Activated CD4-positive, alpha-beta T cell treated with anti-CD3 and anti-CD28 coated beads for 24 hours (primary cell): ENCODE results near the gene SLC66A2.

Experiments
- DNase-seq, 2 donors: peaks; one replicate each; pipeline ENCODE4 v3.0.0-alpha.2; 2020; ENCODE audit warnings: low read depth in 2 of 2

Gene SLC66A2

GRCh38 chr18:79950515-79951341 lies 725 bp downstream of the SLC66A2 start:
- DNase-seq, result no peak

GRCh38 chr18:79949697-79950487 lies 1.6 kb downstream of the SLC66A2 start:
- no peak for DNase-seq

- DNase-seq, result no peak
Observed at GRCh38 chr18:79948719-79949411, 2.6 kb downstream of the SLC66A2 start.

GRCh38 chr18:79947881-79948610 lies 3.4 kb downstream of the SLC66A2 start:
- no peak for DNase-seq

- DNase-seq, result no peak
Observed at GRCh38 chr18:79947054-79947755, 4.2 kb downstream of the SLC66A2 start.

- no peak for DNase-seq
Observed at GRCh38 chr18:79945118-79946042, 6.1 kb downstream of the SLC66A2 start.

GRCh38 chr18:79944746-79945117 lies 6.7 kb downstream of the SLC66A2 start:
- DNase-seq, result no peak

GRCh38 chr18:79944126-79944731 lies 7.2 kb downstream of the SLC66A2 start:
- no peak for DNase-seq

GRCh38 chr18:79943608-79944125 lies 7.8 kb downstream of the SLC66A2 start:
- no peak for DNase-seq

- DNase-seq, result no peak
Observed at GRCh38 chr18:79942786-79943607, 8.5 kb downstream of the SLC66A2 start.

- DNase-seq, result no peak
Observed at GRCh38 chr18:79942211-79942610, 9.2 kb downstream of the SLC66A2 start.

GRCh38 chr18:79941473-79942119 lies 9.9 kb downstream of the SLC66A2 start:
- no peak for DNase-seq

- DNase-seq, result no peak
Observed at GRCh38 chr18:79940814-79941472, 10.5 kb downstream of the SLC66A2 start.

- no peak for DNase-seq
Observed at GRCh38 chr18:79940126-79940813, 11.2 kb downstream of the SLC66A2 start.

- DNase-seq, result no peak
Observed at GRCh38 chr18:79939096-79939495, 12.4 kb downstream of the SLC66A2 start.

GRCh38 chr18:79938196-79938595 lies 13.3 kb downstream of the SLC66A2 start:
- no peak for DNase-seq
